ENCODE results near the gene LILRA1.

DNA sequence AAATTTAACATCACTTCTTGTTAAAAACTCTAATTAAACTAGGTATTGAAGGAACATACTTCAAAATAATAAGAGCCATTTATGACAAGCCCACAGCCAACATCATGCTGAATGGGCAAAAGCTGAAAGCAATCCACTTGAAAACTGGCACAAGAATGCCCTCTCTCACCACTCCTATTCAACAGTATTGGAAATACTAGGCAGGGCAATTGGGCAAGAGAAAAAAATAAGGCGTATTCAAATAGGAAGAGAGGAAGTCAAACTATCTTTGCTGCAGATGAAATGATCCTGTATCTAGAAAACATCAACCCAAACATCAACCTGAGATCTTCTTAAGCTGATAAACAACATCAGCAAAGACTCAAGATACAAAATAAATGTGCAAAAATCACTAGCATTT, 21.3 kb downstream of the LILRA1 start:
- TF ChIP-seq, protein P1, sequence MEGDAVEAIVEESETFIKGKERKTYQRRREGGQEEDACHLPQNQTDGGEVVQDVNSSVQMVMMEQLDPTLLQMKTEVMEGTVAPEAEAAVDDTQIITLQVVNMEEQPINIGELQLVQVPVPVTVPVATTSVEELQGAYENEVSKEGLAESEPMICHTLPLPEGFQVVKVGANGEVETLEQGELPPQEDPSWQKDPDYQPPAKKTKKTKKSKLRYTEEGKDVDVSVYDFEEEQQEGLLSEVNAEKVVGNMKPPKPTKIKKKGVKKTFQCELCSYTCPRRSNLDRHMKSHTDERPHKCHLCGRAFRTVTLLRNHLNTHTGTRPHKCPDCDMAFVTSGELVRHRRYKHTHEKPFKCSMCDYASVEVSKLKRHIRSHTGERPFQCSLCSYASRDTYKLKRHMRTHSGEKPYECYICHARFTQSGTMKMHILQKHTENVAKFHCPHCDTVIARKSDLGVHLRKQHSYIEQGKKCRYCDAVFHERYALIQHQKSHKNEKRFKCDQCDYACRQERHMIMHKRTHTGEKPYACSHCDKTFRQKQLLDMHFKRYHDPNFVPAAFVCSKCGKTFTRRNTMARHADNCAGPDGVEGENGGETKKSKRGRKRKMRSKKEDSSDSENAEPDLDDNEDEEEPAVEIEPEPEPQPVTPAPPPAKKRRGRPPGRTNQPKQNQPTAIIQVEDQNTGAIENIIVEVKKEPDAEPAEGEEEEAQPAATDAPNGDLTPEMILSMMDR (IDR thresholded peaks at IDR 0.05) = no peak
- TF ChIP-seq POLR2A (IDR thresholded peaks at IDR 0.05) = no peak
